HG02763 (cell line): ENCODE measurements around the gene CRYBA1.

ENCODE experiments used
- ATAC-seq: cut with Tn5 transposase; IDR thresholded peaks from one replicate; pipeline ENCODE4 v1.9.1; 2021; ENCODE audit warnings: mild to moderate bottlenecking, moderate library complexity; ENCODE audit not compliant: unreplicated experiment

Gene CRYBA1

GRCh38 chr17:29278692-29279091 is 32.0 kb downstream of the CRYBA1 start:
- ATAC-seq, result no peak

- no peak for ATAC-seq
Measured at GRCh38 chr17:29279397-29280070, 32.9 kb downstream of the CRYBA1 start.

GRCh38 chr17:29283496-29283895 is 36.8 kb downstream of the CRYBA1 start:
- ATAC-seq, result no peak

GRCh38 chr17:29283961-29284360 is 37.3 kb downstream of the CRYBA1 start:
- ATAC-seq, result no peak

GRCh38 chr17:29289852-29290251 is 43.2 kb downstream of the CRYBA1 start:
- no peak for ATAC-seq

GRCh38 chr17:29291163-29291752 is 44.6 kb downstream of the CRYBA1 start:
- ATAC-seq, result no peak

- ATAC-seq, result no peak
Measured at GRCh38 chr17:29292071-29292991, 45.7 kb downstream of the CRYBA1 start.

GRCh38 chr17:29292992-29293889 is 46.6 kb downstream of the CRYBA1 start:
- no peak for ATAC-seq

GRCh38 chr17:29293890-29294579 is 47.4 kb downstream of the CRYBA1 start, which contains the start of gene NUFIP2:
TSS of gene NUFIP2 (minus strand) at chr17:29294148. CDS start at chr17:29294059, 89 bp downstream.
- ATAC-seq, result peak; percentile 83

GRCh38 chr17:29294580-29294900 is 47.9 kb downstream of the CRYBA1 start:
- no peak for ATAC-seq

- no peak for ATAC-seq
Measured at GRCh38 chr17:29295420-29295819, 48.8 kb downstream of the CRYBA1 start.

- ATAC-seq, result no peak
Measured at GRCh38 chr17:29299031-29299430, 52.4 kb downstream of the CRYBA1 start.

GRCh38 chr17:29303386-29303785 is 56.7 kb downstream of the CRYBA1 start:
- ATAC-seq, result no peak
